H1 (cell line): Measurements from ENCODE around the gene STAM2. TPM values are rescaled to one million over a fixed set of nuclear protein-coding genes. Genes with fewer than 3 reads are reported as not detected.

Source experiments
- BACH1 ChIP-seq: IDR thresholded peaks from 2 replicates; pipeline ENCODE4 v1.6.1; 2012; ENCODE audit warnings: low read length, improper control_type of control experiment
- CBX5 ChIP-seq: fragments of 300-800, 300-1000 bp; sonication (generic); IDR thresholded peaks from 2 replicates; pipeline ENCODE4 v1.7.1; 2016; ENCODE audit warnings: antibody characterized with exemption, low read length, low read depth
- CTBP2 ChIP-seq: IDR thresholded peaks from 2 replicates; pipeline ENCODE4 v1.7.0; 2011; ENCODE audit warnings: borderline replicate concordance, mild to moderate bottlenecking, moderate library complexity, mixed read lengths, low read length; ENCODE audit not compliant: insufficient read depth, insufficient read length
- NANOG ChIP-seq: IDR thresholded peaks from 2 replicates; pipeline ENCODE4 v1.6.1; 2011; ENCODE audit warnings: low read length, low read depth, mild to moderate bottlenecking, inconsistent platforms; ENCODE audit not compliant: insufficient read depth, poor library complexity, severe bottlenecking
- SIRT6 ChIP-seq: IDR thresholded peaks from one replicate; pipeline ENCODE4 v1.7.1; 2012; ENCODE audit warnings: low read length, inconsistent platforms
- USF2 ChIP-seq: IDR thresholded peaks from 2 replicates; pipeline ENCODE4 v1.6.1; 2011; ENCODE audit warnings: low read length, improper control_type of control experiment
- polyA plus RNA-seq, 7 experiments: library from polyadenylated mRNA; depleted of rRNA in 3 of 7; stranded (reverse) in 5 of 7; unstranded in 2 of 7; fragments of >200 nt in 5 of 7; fragments of 200-250 nt in 2 of 7; gene quantifications; 1 replicate in 5 of 7; 2 replicates in 1 of 7; 4 replicates in 1 of 7; pipeline versions ENCODE4 v1.2.1 to v1.2.3, GENCODE V29; 2011 to 2013; ENCODE audit warnings: missing spikeins in 2 of 7, mixed read lengths in 2 of 7
- total RNA-seq: library from RNA; stranded (reverse); fragmentation: NEBNext Ultra II Directional; extraction: Animal tissue kit (Norgen Biotek cat#: 25700); gene quantifications from 2 replicates; pipeline ENCODE4 v1.2.1, GENCODE V29; 2021

STAM2 gene
- total and polyA plus RNA-seq, 2 of the 8 experiments (the other 6 are each of a cell fraction or from before 2014, with no cell fraction given): 5.4 to 9.4 TPM

- TF ChIP-seq CTBP2: no peak
- TF ChIP-seq SIRT6: no peak
- TF ChIP-seq NANOG: no peak
- TF ChIP-seq USF2: no peak
- no peak for TF ChIP-seq CBX5
- no peak for TF ChIP-seq BACH1
These were observed 21.1 kb downstream of the STAM2 start (continued) for GRCh38 chr2:152154462-152154861.
